Measurements from ENCODE around the gene ZC3H12C.
"Not testable (repeated sequence)": the region's sequence is repeated elsewhere in the genome, so short reads cannot be mapped to it uniquely, and the experiment has no call there.

The ZC3H12C gene

DNA sequence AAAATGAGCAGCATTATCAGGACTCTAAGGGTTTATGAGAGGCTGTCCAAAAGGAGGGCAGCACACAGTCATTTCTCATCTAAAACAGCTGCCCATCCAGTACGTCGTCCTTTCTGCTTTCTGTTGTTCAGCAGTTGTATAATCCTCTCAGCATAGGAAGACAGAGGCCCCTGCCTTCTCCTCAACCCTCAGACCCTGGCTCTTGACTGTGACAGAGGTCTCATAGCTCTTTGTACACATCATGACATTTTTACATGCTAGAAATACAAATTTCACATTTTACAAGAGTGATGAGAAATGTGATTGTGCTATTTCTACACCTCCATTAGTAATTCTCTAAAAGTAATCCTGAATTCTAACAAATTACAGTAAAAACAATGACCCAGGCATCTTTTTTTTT is 36.2 kb upstream of the ZC3H12C start:
- TF ChIP-seq, protein P1, sequence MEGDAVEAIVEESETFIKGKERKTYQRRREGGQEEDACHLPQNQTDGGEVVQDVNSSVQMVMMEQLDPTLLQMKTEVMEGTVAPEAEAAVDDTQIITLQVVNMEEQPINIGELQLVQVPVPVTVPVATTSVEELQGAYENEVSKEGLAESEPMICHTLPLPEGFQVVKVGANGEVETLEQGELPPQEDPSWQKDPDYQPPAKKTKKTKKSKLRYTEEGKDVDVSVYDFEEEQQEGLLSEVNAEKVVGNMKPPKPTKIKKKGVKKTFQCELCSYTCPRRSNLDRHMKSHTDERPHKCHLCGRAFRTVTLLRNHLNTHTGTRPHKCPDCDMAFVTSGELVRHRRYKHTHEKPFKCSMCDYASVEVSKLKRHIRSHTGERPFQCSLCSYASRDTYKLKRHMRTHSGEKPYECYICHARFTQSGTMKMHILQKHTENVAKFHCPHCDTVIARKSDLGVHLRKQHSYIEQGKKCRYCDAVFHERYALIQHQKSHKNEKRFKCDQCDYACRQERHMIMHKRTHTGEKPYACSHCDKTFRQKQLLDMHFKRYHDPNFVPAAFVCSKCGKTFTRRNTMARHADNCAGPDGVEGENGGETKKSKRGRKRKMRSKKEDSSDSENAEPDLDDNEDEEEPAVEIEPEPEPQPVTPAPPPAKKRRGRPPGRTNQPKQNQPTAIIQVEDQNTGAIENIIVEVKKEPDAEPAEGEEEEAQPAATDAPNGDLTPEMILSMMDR (IDR thresholded peaks at IDR 0.05; ENCODE audit: borderline replicate concordance, control extremely low read depth, extremely low read depth, insufficient read depth, missing control alignments), result no peak
- in situ Hi-C loops (cut with MboI; ENCODE audit: low sequenced_read_pairs, unreplicated experiment), result no loop called here
- no peak for DNase-seq (ENCODE audit: low spot score)

DNA sequence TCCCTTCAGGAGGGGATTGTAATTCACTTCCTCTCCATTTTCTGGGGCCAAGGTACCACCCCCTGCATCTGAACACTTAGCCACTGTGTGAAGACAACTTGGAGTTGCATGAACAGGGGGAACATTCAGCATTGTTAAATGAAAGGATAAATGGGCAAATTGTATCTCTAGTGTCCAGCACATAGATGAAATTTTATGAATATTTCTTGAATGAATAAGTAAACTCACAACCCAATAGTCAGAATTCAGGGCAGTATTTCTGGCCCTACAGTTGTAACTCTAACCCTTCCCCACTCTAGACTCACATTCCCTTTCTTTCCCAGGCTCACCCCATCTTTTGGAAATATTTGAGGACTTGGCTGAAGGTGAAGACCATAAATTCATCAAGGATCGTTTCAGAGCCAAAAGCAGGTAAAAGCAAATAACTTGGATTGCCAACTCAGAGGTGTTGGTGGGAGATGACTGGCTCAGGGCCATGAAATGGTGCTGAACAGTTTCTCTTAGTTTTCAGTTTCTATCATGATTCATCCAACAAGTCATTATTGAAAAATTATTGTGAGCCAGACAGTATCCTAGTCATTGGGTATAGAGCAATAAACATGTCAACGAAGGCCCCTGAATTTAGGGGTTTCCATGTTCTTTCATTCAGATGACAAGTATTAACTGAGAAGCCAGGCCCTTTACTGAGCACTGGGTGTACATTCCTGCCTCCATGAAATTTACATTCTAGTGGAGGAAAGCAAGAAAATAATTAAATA is 33.3 kb upstream of the ZC3H12C start:
- in situ Hi-C loops (cut with MboI; ENCODE audit: low sequenced_read_pairs, unreplicated experiment), result no loop called here
- no peak for DNase-seq (ENCODE audit: low spot score)
- TF ChIP-seq, protein P1 (IDR thresholded peaks at IDR 0.05; ENCODE audit: borderline replicate concordance, control extremely low read depth, extremely low read depth, insufficient read depth, missing control alignments), result no peak

DNA sequence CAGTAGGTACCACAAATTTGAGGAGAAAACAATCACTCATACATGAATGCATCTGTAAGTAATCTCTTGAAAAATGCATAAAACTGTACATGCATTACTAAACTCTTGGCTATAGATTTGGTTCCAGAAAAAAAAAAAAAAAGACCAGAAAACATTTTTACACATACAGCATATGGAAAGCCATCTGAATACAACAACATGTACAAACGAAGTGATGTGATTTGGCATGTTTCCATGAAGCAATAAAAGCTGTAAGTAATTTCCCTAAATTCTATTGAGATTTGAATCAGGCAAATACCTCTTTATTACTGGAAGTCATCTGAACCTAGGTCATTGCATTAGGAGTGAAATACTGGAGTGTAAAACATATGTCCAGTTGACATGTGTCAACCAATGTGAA is 31.9 kb upstream of the ZC3H12C start:
- DNase-seq (ENCODE audit: low spot score), result no peak
- TF ChIP-seq, protein P1 (IDR thresholded peaks at IDR 0.05; ENCODE audit: borderline replicate concordance, control extremely low read depth, extremely low read depth, insufficient read depth, missing control alignments), result no peak
- in situ Hi-C loops (cut with MboI; ENCODE audit: low sequenced_read_pairs, unreplicated experiment), result no loop called here

DNA sequence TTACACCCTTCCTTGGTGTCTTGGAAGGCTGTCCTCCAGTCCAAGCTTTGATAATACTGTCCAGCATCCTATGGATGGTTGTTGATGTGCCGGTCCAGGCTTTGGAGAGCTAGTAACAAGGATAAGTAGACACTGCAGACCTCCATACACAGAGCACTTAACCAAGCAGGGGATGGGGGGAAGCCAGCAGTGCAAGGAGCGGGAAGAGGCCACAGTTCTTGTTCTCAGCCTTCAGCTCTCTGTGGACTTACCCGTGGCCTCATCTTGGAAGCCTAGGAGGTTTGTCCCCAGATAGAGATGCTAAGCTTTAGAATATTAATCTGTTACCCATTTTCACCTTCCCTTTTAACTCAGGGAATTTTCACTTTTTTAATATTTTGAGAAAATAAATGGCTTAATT is 30.9 kb upstream of the ZC3H12C start:
- in situ Hi-C loops (cut with MboI; ENCODE audit: low sequenced_read_pairs, unreplicated experiment), result no loop called here
- TF ChIP-seq, protein P1 (IDR thresholded peaks at IDR 0.05; ENCODE audit: borderline replicate concordance, control extremely low read depth, extremely low read depth, insufficient read depth, missing control alignments), result no peak
- DNase-seq (ENCODE audit: low spot score), result no peak

DNA sequence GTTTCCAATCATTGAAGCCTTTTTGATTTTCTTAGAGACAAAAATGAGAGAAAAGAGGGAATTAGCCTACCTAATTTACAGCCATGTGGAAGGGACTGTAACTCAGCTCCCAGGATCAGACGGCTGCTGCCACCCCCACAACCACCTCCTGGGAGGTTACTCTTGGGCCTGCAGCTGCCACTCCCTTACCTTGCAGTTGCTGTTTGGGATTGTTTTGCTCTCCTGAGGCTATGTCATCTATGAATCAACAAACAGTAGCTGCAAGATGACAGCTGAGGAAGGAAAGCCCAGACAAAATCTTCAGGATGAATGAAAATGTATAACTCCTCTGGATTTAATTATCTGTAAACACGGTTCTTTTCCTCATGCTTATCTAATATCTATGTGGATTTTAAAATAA is 28.0 kb upstream of the ZC3H12C start:
- DNase-seq (ENCODE audit: low spot score), result no peak
- TF ChIP-seq, protein P1 (IDR thresholded peaks at IDR 0.05; ENCODE audit: borderline replicate concordance, control extremely low read depth, extremely low read depth, insufficient read depth, missing control alignments), result no peak
- in situ Hi-C loops (cut with MboI; ENCODE audit: low sequenced_read_pairs, unreplicated experiment), result no loop called here

DNA sequence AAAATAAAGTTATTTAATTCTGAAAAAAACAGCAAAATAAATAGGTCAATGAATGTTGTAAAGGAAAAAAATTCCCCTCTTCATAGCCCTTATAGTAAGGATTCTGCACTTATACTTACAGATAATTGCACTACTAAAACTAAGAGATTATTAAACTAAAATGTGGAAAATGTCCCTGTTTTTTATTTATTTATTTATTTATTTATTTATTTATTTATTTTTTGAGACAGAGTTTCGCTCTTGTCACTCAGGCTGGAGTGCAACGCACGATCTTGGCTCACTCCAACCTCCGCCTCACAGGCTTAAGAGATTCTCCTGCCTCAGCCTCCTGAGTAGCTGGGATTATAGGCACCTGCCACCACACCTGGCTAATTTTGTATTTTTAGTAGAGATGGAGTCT is 25.2 kb upstream of the ZC3H12C start:
- in situ Hi-C loops (cut with MboI; ENCODE audit: low sequenced_read_pairs, unreplicated experiment); DNase-seq (ENCODE audit: low spot score): not testable (repeated sequence)

DNA sequence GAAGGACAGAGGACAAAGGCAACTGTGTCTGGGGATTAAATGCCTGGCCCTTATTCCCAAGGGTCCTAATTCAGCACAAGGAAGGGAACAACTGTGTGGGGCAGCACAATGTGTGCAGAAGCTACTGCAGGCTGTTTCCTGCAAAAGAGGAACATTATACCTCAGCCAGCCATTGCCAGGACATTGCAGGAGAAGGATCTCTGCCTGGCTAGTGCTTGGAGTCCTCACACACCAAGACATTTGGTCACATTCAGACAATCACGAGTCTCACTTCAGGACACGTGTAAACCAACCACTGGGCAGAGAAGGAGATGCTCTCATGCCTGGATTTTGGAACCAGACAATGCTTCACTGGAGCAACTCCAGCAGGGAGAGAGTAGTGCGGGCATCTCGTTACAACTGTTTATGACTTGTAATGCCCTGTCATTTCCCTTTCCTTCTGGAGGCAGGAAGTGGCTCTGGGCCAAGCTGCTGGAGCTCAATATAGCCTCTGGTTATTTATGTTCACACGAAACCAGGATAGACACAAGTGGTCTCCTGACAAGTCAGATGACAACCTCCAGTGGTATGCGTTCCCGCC is 23.9 kb upstream of the ZC3H12C start:
- DNase-seq (ENCODE audit: low spot score), result no peak
- TF ChIP-seq, protein P1 (IDR thresholded peaks at IDR 0.05; ENCODE audit: borderline replicate concordance, control extremely low read depth, extremely low read depth, insufficient read depth, missing control alignments), result no peak
- in situ Hi-C loops (cut with MboI; ENCODE audit: low sequenced_read_pairs, unreplicated experiment), result no loop called here

Data from GM13976 (cell line).